ENCODE results near the gene CAMP.
A peak's percentile ranks its signal among the peaks of the same experiment; 100 is the strongest.
"Not testable (repeated sequence)": the region's sequence is repeated elsewhere in the genome, so short reads cannot be mapped to it uniquely, and the experiment has no call there.

Gene CAMP

DNA sequence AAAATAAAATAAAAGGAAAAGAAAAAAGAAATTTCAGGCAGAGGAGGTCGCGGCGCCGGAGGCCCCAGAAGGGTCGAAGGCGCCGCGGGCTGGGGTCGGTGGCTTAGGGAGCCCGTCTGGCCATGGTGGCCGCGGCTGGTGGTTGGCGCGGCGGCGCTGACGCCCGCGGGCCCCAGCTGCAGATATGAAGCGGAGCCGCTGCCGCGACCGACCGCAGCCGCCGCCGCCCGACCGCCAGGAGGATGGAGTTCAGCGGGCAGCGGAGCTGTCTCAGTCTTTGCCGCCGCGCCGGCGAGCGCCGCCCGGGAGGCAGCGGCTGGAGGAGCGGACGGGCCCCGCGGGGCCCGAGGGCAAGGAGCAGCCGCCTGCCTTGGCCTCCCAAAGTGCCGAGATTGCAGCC lies 12.8 kb upstream of the CAMP start:
- H3K27ac ChIP-seq, H3K4me3 ChIP-seq: not testable (repeated sequence)

- not testable (repeated sequence) for H3K4me3 ChIP-seq, H3K27ac ChIP-seq
Observed at GRCh38 chr3:48211776-48212175, 11.5 kb upstream of the CAMP start.

- Histone ChIP-seq H3K27ac (no peak overlapping the region), H3K4me3 (no peak overlapping the region)
Observed at GRCh38 chr3:48214225-48214624, 9.1 kb upstream of the CAMP start.

- H3K27ac ChIP-seq: peak overlapping the region in 1 of 21 experiments; percentile 43
- H3K4me3 ChIP-seq: no peak overlapping the region
Observed at GRCh38 chr3:48215019-48215418, 8.3 kb upstream of the CAMP start.

DNA sequence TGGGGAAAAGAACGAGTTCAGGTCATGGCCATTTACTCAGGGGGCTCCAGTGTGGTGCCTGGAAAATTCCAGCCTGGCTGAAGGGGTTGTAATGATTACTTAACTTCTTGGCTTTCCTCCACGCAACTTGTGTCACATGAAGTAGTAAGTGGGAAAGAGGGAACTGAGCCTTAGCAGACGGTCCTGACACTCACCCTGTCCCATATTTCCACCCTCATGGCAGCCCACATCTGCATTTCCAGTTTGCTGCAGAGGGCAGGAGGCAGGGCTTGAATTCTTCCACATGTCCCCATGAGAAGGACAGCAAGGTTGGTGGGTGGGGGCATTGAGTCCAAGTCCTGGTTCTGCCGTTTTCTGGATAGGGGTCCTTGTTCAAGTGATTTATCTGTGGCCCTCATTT lies 7.8 kb upstream of the CAMP start:
- Histone ChIP-seq H3K27ac (peak overlapping the region in 2 of 21 experiments; percentile 33 to 43), H3K4me3 (no peak overlapping the region)

DNA sequence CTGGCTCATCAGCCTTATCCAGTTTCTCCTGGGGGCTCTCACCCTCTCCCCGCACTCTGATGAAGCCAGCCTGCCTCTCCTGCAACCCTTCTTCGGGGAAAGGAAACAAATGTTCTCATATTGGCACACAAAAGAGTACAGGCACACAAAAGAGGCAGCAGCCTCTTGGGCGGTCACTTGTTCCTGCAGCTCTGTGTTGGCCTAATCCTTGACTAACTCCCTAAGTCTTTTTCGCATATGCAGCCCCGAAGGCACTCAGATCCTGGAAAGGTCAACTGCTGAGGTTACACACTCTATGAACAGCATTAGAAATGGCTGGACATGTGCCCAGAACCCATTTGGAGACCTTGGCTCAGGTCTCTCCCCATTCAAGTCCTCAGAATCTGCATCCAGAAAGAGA lies 7.4 kb upstream of the CAMP start:
- peak overlapping the region in 2 of 21 experiments; percentile 33 to 43 for H3K27ac ChIP-seq
- H3K4me3 ChIP-seq: no peak overlapping the region

- no peak overlapping the region for H3K27ac ChIP-seq
- H3K4me3 ChIP-seq: no peak overlapping the region
Observed at GRCh38 chr3:48217449-48217848, 5.8 kb upstream of the CAMP start.

- Histone ChIP-seq H3K27ac (no peak overlapping the region), H3K4me3 (no peak overlapping the region)
Observed at GRCh38 chr3:48218537-48218936, 4.8 kb upstream of the CAMP start.

- Histone ChIP-seq H3K27ac (no peak overlapping the region), H3K4me3 (no peak overlapping the region)
Observed at GRCh38 chr3:48219543-48219942, 3.8 kb upstream of the CAMP start.

GRCh38 chr3:48220746-48221145 lies 2.5 kb upstream of the CAMP start:
- H3K4me3 ChIP-seq: no peak overlapping the region
- H3K27ac ChIP-seq: no peak overlapping the region

DNA sequence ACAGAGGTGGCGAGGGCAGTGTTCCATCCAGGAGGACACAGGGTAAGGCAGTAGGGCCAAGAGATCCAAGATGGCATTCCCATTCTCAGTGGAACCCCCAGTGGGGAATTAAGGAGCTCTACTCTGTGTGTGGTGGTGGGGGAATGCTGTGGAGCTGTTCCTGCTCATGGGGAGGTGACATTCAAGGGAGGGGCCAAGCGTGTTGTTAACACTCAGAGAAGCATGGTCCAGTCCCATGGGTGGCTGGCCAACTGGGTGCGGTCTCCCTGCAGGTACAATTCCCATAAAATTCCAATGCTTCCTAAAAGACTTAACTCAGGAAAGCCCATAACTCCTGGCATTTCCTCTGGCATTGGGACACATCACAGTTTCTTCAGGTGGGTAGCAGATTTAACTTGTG lies 2.3 kb downstream of the CAMP start:
- Histone ChIP-seq H3K27ac (no peak overlapping the region), H3K4me3 (no peak overlapping the region)

GRCh38 chr3:48226939-48227338 lies 3.6 kb downstream of the CAMP start:
- no peak overlapping the region for H3K4me3 ChIP-seq
- H3K27ac ChIP-seq: no peak overlapping the region

- Histone ChIP-seq H3K4me3 (no peak overlapping the region), H3K27ac (peak overlapping the region in 1 of 21 experiments; percentile 40)
Observed at GRCh38 chr3:48232232-48232631, 8.9 kb downstream of the CAMP start.

- Histone ChIP-seq H3K4me3 (no peak overlapping the region), H3K27ac (peak overlapping the region in 2 of 21 experiments; percentile 35 to 40)
Observed at GRCh38 chr3:48232734-48233133, 9.4 kb downstream of the CAMP start.

- Histone ChIP-seq H3K4me3 (no peak overlapping the region), H3K27ac (no peak overlapping the region)
Observed at GRCh38 chr3:48233542-48233941, 10.2 kb downstream of the CAMP start.

DNA sequence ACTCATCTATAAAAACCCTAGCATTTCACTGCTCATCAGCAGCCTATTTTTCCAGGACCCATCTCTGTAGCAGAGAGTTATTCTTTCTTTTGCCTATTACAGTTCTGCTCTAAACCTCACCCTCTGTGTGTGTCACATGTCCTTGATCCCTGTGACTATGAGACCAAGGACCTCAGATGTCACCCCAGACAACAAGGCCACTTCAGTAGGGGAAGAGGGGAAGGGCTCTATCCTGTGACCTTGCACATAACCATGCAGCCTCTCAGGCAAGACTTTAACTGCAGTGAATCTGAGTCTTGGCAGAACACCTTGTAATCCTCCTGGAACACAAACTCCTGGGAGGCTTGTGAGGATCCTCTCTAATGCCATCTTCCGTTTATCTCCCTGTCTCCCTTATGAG lies 13.2 kb downstream of the CAMP start:
- Histone ChIP-seq H3K27ac (peak overlapping the region in 1 of 21 experiments; percentile 12), H3K4me3 (no peak overlapping the region)

DNA sequence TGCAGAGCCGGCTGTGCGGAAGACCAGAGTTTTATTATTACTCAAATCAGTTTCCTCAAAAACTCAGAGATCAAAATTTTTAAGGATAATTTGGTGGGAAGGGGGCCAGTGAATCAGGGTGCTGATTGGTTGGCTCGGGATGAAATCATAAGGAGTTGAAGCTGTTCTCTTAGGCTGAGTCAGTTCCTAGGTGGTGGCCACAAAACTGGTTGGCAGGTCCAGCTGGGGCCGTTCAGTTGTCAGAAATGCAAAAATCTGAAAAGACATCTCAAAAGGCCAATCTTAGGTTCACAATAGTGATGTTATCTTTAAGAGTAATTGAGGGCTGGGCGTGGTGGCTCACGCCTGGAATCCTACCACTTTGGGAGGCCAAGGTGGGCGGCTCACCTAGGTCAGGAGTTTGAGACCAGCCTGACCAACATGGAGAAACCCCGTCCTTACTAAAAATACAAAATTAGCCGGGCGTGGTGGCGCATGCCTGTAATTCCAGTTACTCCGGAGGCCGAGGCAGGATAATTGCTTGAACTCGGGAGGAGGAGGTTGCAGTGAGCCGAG lies 15.3 kb downstream of the CAMP start:
- Histone ChIP-seq H3K27ac (no peak overlapping the region), H3K4me3 (no peak overlapping the region)

GRCh38 chr3:48240000-48240963 lies 17.0 kb downstream of the CAMP start:
- Histone ChIP-seq H3K27ac (peak overlapping the region in 19 of 21 experiments; percentile 69 to 92 (median 81)), H3K4me3 (peak overlapping the region; percentile 52 to 83 (median 66))

GRCh38 chr3:48241796-48242455 lies 18.6 kb downstream of the CAMP start:
- peak overlapping the region; percentile 52 to 83 (median 66) for H3K4me3 ChIP-seq

GRCh38 chr3:48243886-48244285 lies 20.6 kb downstream of the CAMP start:
- Histone ChIP-seq H3K4me3 (no peak overlapping the region), H3K27ac (peak overlapping the region in 2 of 21 experiments; percentile 42 to 51)

More at GRCh38 chr3:48241796-48242455, 18.6 kb downstream of the CAMP start:
- peak overlapping the region in 20 of 21 experiments; percentile 10 to 92 (median 80) for H3K27ac ChIP-seq
